Uterus (tissue), 4 donors: ENCODE measurements around the gene AGPAT3. TPM values are rescaled to one million over a fixed set of nuclear protein-coding genes. Genes with fewer than 3 reads are reported as not detected.

Experiments used
- DNase-seq, 2 donors: peaks; one replicate each; pipeline ENCODE4 v3.0.0-alpha.2; 2019 to 2020
- H3K27ac ChIP-seq, 2 donors: fragments of 200-600 bp; sonication (generic); 1 replicate in 1 of 2; 2 replicates in 1 of 2; pipeline ENCODE4 v1.5.1; 2016 to 2018
- H3K27me3 ChIP-seq, 2 donors: fragments of 200-600 bp; sonication (generic); one replicate each; pipeline ENCODE4 v1.5.1; 2018 to 2019; ENCODE audit warnings: control low read depth in 1 of 2
- H3K36me3 ChIP-seq, 2 donors: fragments of 200-600 bp; sonication (generic); one replicate each; pipeline ENCODE4 v1.5.1; 2019; ENCODE audit warnings: control low read depth in 1 of 2
- H3K4me1 ChIP-seq, 2 donors: fragments of 200-600 bp; sonication (generic); one replicate each; pipeline ENCODE4 v1.5.1; 2018 to 2019; ENCODE audit warnings: control low read depth in 1 of 2
- H3K4me3 ChIP-seq, 2 donors: fragments of 200-600 bp; sonication (generic); 1 replicate in 1 of 2; 2 replicates in 1 of 2; pipeline ENCODE4 v1.5.1; 2018 to 2019; ENCODE audit warnings: mild to moderate bottlenecking in 1 of 2
- H3K9me3 ChIP-seq, 2 donors: fragments of 200-600 bp; sonication (generic); one replicate each; pipeline ENCODE4 v1.5.1; 2019; ENCODE audit warnings: control low read depth in 1 of 2
- POLR2A ChIP-seq, 2 donors: fragments of 450-650 bp; IDR thresholded peaks; one replicate each; pipeline ENCODE4 v1.6.1; 2016; ENCODE audit warnings: antibody characterized with exemption in 2 of 2, mild to moderate bottlenecking in 1 of 2, moderate library complexity in 1 of 2
- intact Hi-C: fragments of 100-400 bp; cut with DNase I; formaldehyde crosslinking; loops from one replicate; pipeline ENCODE4 v1.15.1; 2023; ENCODE audit warnings: low total_unique reads
- total RNA-seq, 4 donors: library from RNA; depleted of rRNA in 3 of 4; stranded (reverse); fragments of >200 nt in 3 of 4; gene quantifications; one replicate each; pipeline versions ENCODE4 v1.1.0 to v1.2.4, GENCODE V29; 2014 to 2023
- TF ChIP-seq, protein P1 (sequence below), 4 experiments: fragments of 200-600 bp in 2 of 4; fragments of 450-650 bp in 2 of 4; sonication (generic) in 2 of 4; IDR thresholded peaks; one replicate each; pipeline ENCODE4 v1.5.1; 2016 to 2019; ENCODE audit warnings: antibody characterized with exemption in 4 of 4, mild to moderate bottlenecking in 2 of 4, moderate library complexity in 1 of 4
- donor health status: DM: yes; HTN: yes; CAD: no.

AGPAT3 gene
- total RNA-seq, 4 donors from 2014 or later, result 6.8 to 43.4 (median 28.4) TPM

DNA sequence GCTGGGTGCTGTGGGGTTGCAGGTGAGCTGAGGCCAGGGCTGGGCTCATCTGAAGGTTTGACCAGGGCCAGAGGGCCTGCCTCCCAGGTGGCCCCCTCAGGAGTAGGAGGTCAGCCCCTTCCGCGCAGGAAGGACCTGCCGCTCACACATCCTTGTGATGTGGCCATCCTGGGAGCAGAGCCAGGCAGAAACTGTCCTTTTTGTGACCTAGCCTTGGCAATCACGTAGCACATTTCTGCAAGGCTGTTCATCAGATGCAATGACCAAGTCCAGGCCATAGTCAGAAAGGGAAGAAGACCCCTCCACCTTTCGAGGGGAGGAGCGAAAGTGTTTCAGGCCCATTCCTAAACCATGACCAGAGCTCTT is 91.6 kb downstream of the AGPAT3 start:
- TF ChIP-seq, protein P1, sequence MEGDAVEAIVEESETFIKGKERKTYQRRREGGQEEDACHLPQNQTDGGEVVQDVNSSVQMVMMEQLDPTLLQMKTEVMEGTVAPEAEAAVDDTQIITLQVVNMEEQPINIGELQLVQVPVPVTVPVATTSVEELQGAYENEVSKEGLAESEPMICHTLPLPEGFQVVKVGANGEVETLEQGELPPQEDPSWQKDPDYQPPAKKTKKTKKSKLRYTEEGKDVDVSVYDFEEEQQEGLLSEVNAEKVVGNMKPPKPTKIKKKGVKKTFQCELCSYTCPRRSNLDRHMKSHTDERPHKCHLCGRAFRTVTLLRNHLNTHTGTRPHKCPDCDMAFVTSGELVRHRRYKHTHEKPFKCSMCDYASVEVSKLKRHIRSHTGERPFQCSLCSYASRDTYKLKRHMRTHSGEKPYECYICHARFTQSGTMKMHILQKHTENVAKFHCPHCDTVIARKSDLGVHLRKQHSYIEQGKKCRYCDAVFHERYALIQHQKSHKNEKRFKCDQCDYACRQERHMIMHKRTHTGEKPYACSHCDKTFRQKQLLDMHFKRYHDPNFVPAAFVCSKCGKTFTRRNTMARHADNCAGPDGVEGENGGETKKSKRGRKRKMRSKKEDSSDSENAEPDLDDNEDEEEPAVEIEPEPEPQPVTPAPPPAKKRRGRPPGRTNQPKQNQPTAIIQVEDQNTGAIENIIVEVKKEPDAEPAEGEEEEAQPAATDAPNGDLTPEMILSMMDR (IDR thresholded peaks at IDR 0.05), result no peak
- no peak for TF ChIP-seq POLR2A (IDR thresholded peaks at IDR 0.05)
- no peaks in the 10 kb centered on the region for H3K4me1 ChIP-seq
- intact Hi-C loops, result no loop called here

DNA sequence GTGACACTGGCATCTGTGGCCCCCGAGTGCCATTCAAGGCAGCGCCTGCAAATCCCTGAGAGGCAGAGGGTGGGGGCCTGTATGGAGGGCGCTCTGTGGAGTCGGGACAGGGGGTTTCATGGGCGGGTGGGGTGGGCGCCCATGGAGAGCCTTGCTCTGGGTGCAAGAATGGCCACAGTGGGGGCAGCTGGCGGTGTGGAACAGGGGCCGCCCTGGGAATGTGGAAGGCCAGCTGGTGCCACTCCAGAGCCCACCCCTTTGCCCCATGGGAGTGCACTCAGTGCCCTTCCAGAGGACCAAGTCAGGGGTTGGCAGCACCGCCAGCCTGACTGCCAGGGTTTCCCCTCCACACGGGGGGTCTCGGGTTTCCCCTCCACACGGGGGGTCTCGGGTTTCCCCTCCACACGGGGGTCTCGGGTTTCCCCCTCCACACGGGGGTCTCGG is 92.1 kb downstream of the AGPAT3 start:
- no peak for TF ChIP-seq POLR2A (IDR thresholded peaks at IDR 0.05)
- TF ChIP-seq, protein P1 (IDR thresholded peaks at IDR 0.05), result no peak
- Histone ChIP-seq H3K36me3 (no peaks in the 10 kb centered on the region), H3K4me3 (no peak overlapping the region), H3K27ac (no peak overlapping the region), H3K9me3 (no peaks in the 10 kb centered on the region), H3K27me3 (no peaks in the 10 kb centered on the region), H3K4me1 (no peaks in the 10 kb centered on the region)
- intact Hi-C loops, result no loop called here
- no peak for DNase-seq

More for the DNA sequence above, 91.6 kb downstream of the AGPAT3 start:
- H3K9me3 ChIP-seq, result no peaks in the 10 kb centered on the region
- H3K27me3 ChIP-seq, result no peaks in the 10 kb centered on the region
- H3K36me3 ChIP-seq, result no peaks in the 10 kb centered on the region
- no peak overlapping the region for H3K27ac ChIP-seq
- no peak for DNase-seq
- no peak overlapping the region for H3K4me3 ChIP-seq

DNA sequence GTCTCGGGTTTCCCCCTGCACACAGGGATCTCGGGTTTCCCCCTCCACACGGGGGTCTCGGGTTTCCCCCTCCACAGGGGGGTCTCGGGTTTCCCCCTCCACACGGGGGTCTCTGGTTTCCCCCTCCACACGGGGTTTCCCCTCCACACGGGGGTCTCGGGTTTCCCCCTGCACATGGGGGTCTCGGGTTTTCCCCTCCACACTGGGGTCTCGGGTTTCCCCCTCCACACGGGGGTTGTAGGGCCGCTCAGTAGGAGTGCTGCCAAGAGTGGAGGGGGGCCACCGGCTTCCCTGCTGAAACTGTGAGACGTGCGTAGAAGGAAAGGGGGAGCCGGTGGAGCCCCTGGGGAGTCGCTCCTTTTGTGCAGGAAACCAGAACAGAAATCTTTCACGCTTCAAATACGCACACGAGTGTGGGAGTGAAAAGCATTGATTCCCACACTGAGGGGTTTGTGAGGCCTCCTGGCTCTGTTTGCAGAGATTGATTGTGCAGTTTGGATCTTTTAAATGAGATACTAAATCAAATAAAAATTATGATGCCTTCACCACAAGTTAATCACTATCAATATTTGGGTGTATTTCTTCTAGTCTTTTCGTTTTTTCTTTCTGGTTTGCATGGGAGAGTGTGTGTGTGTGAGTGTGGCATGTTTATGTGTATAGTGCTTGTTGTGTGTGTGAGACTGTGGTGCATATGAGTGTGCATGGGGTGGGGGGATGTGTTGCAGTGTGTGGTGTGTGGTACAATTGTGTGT is 92.8 kb downstream of the AGPAT3 start:
- Histone ChIP-seq H3K4me3 (no peak overlapping the region), H3K36me3 (no peaks in the 10 kb centered on the region), H3K27ac (no peak overlapping the region), H3K27me3 (no peaks in the 10 kb centered on the region), H3K4me1 (no peaks in the 10 kb centered on the region), H3K9me3 (no peaks in the 10 kb centered on the region)
- DNase-seq, result no peak
- no peak for TF ChIP-seq POLR2A (IDR thresholded peaks at IDR 0.05)
- TF ChIP-seq, protein P1 (IDR thresholded peaks at IDR 0.05), result no peak
- intact Hi-C loops, result no loop called here

DNA sequence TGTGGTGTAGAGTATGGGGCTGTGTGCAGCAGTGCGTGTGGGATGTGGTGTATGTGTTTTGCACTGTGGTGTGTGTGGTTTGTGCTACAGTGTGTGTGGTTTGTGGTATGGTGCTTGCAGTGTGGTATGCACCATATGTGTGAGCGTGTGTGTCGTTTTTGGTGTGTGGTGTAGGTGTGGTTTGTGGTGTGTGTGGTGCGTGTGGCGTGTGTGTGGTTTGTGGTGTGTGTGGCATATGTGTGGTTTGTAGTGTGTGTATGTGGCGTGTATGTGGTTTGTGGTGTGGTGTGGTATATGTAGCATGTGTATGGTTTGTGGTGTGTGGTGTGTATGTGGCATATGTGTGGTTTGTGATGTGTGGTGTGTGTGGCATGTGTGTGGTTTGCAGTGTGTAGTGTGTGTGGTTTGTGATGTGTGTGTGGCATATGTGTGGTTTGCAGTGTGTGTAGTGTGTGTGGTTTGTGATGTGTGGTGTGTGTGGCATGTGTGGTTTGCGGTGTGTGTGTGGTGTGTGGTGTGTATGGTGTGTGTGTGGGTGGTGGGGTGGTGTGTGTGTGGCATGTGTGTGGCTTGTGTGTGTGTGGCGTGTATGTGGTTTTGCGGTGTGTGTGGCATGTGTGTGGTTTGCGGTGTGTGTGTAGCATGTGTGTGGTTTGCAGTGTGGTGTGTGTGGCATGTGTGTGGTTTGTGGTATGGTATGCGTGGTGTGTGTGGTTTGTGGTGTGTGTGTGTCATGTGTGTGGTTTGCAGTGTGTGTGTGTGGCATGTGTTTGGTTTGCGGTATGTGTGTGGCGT is 93.5 kb downstream of the AGPAT3 start:
- Histone ChIP-seq H3K36me3 (no peaks in the 10 kb centered on the region), H3K4me3 (no peak overlapping the region), H3K27ac (no peak overlapping the region), H3K4me1 (no peaks in the 10 kb centered on the region), H3K27me3 (no peaks in the 10 kb centered on the region), H3K9me3 (no peaks in the 10 kb centered on the region)
- no peak for DNase-seq
- TF ChIP-seq POLR2A (IDR thresholded peaks at IDR 0.05), result no peak
- TF ChIP-seq, protein P1 (IDR thresholded peaks at IDR 0.05), result no peak
- intact Hi-C loops, result no loop called here
